ENCODE data around the gene CATSPERD.

Gene CATSPERD

GRCh38 chr19:5703819-5704818 is 16.3 kb upstream of the CATSPERD start:
- no peak for TF ChIP-seq CTCF (IDR thresholded peaks at IDR 0.05; ENCODE audit: control insufficient read depth, extremely low read depth, insufficient read depth)
- H3K4me3 ChIP-seq (ENCODE audit: low read depth, low read length) = no peak overlapping the region
- DNase-seq (ENCODE audit: low read depth) = no peak

GRCh38 chr19:5705552-5705951 is 14.9 kb upstream of the CATSPERD start:
- H3K4me3 ChIP-seq (ENCODE audit: low read depth, low read length) = no peak overlapping the region
- no peak for DNase-seq (ENCODE audit: low read depth)
- no peak for TF ChIP-seq CTCF (IDR thresholded peaks at IDR 0.05; ENCODE audit: control insufficient read depth, extremely low read depth, insufficient read depth)

GRCh38 chr19:5706876-5707573 is 13.4 kb upstream of the CATSPERD start:
- TF ChIP-seq CTCF (IDR thresholded peaks at IDR 0.05; ENCODE audit: control insufficient read depth, extremely low read depth, insufficient read depth) = no peak
- H3K4me3 ChIP-seq (ENCODE audit: low read depth, low read length) = no peak overlapping the region
- no peak for DNase-seq (ENCODE audit: low read depth)

GRCh38 chr19:5707576-5708575 is 12.6 kb upstream of the CATSPERD start:
- no peak for TF ChIP-seq CTCF (IDR thresholded peaks at IDR 0.05; ENCODE audit: control insufficient read depth, extremely low read depth, insufficient read depth)
- no peak overlapping the region for H3K4me3 ChIP-seq (ENCODE audit: low read depth, low read length)
- DNase-seq (ENCODE audit: low read depth) = no peak

GRCh38 chr19:5711025-5711424 is 9.4 kb upstream of the CATSPERD start:
- no peak for TF ChIP-seq CTCF (IDR thresholded peaks at IDR 0.05; ENCODE audit: control insufficient read depth, extremely low read depth, insufficient read depth)
- DNase-seq (ENCODE audit: low read depth) = no peak
- no peak overlapping the region for H3K4me3 ChIP-seq (ENCODE audit: low read depth, low read length)

- TF ChIP-seq CTCF (IDR thresholded peaks at IDR 0.05; ENCODE audit: control insufficient read depth, extremely low read depth, insufficient read depth) = no peak
- DNase-seq (ENCODE audit: low read depth) = no peak
- no peak overlapping the region for H3K4me3 ChIP-seq (ENCODE audit: low read depth, low read length)
Measured at GRCh38 chr19:5711713-5712161, 8.7 kb upstream of the CATSPERD start.
